IMR-90 (cell line): ENCODE data around the gene P2RY2. TPM values are rescaled to one million over a fixed set of nuclear protein-coding genes. Genes with fewer than 3 reads are reported as not detected.

ENCODE experiments used
- ATAC-seq: fragments of 200-7000 bp; cut with Tn5 transposase; 2 replicates; pipeline ENCODE4 v1.9.1; 2020; ENCODE audit warnings: low read depth, mild to moderate bottlenecking, moderate library complexity
- BruUV-seq: library from RNA; stranded (reverse); fragments of 400-500 nt; replicated peaks from 2 replicates; lab custom pipeline; 2021; lab: Mats Ljungman, UMichigan
- CTCF ChIA-PET: fragments of 300-600 bp; formaldehyde crosslinking; extraction: SDS; loops from one replicate; lab custom pipeline; 2021; ENCODE audit warnings: antibody characterized with exemption; lab: Yijun Ruan, JAX
- POLR2A ChIA-PET: fragments of 300-600 bp; sonication (Branson Sonifier 250); formaldehyde crosslinking; loops from one replicate; lab custom pipeline; 2022; ENCODE audit warnings: antibody characterized with exemption; ENCODE audit not compliant: unreplicated experiment; lab: Charles Lee
- DNase-seq: peaks from one replicate; pipeline ENCODE4 v3.0.0; 2013
- H2AFZ ChIP-seq: replicated peaks from 2 replicates; pipeline ENCODE3; 2013; ENCODE audit warnings: low read length, mild to moderate bottlenecking; ENCODE audit not compliant: poor library complexity
- H2AK5ac ChIP-seq: 2 replicates; pipeline ENCODE4 v1.6.1; 2013; ENCODE audit warnings: low read depth, low read length, inconsistent platforms
- H2AK9ac ChIP-seq: replicated peaks from 2 replicates; pipeline ENCODE3; 2013; ENCODE audit warnings: mild to moderate bottlenecking, low read depth, low read length, moderate library complexity; ENCODE audit not compliant: poor library complexity
- H2BK120ac ChIP-seq: 2 replicates; pipeline ENCODE4 v1.6.1; 2013; ENCODE audit warnings: low read depth, low read length, inconsistent platforms
- H2BK15ac ChIP-seq: 3 replicates; pipeline ENCODE4 v1.6.1; 2013; ENCODE audit warnings: low read depth, low read length, inconsistent platforms
- H2BK20ac ChIP-seq: 2 replicates; pipeline ENCODE4 v1.6.1; 2013; ENCODE audit warnings: low read depth, mild to moderate bottlenecking, inconsistent platforms, low read length, moderate library complexity
- H2BK5ac ChIP-seq: 2 replicates; pipeline ENCODE4 v1.6.1; 2013; ENCODE audit warnings: mild to moderate bottlenecking, low read depth, low read length, inconsistent platforms; ENCODE audit not compliant: poor library complexity, severe bottlenecking
- H3K14ac ChIP-seq: replicated peaks from 2 replicates; pipeline ENCODE4 v1.6.1; 2013; ENCODE audit warnings: low read depth, low read length, inconsistent platforms
- H3K18ac ChIP-seq: 2 replicates; pipeline ENCODE4 v1.6.1; 2013; ENCODE audit warnings: low read depth, low read length, control low read depth
- H3K23ac ChIP-seq: 2 replicates; pipeline ENCODE4 v1.6.1; 2013; ENCODE audit warnings: low read depth, low read length, inconsistent platforms
- H3K27ac ChIP-seq: 2 replicates; pipeline ENCODE4 v1.5.1; 2013; ENCODE audit warnings: mild to moderate bottlenecking, control low read depth, low read length; ENCODE audit not compliant: insufficient read depth
- H3K27me3 ChIP-seq: 2 replicates; pipeline ENCODE4 v1.6.1; 2013; ENCODE audit warnings: low read length; ENCODE audit not compliant: control insufficient read depth, insufficient read depth
- H3K36me3 ChIP-seq: 2 replicates; pipeline ENCODE4 v1.6.1; 2013; ENCODE audit warnings: low read length, mixed read lengths; ENCODE audit not compliant: control insufficient read depth, insufficient read depth
- H3K4ac ChIP-seq: 2 replicates; pipeline ENCODE4 v1.6.1; 2013; ENCODE audit warnings: low read depth, low read length, inconsistent platforms
- H3K4me1 ChIP-seq: 2 replicates; pipeline ENCODE4 v1.6.1; 2013; ENCODE audit warnings: low read length, mixed read lengths; ENCODE audit not compliant: control insufficient read depth, insufficient read depth
- H3K4me2 ChIP-seq: 2 replicates; pipeline ENCODE4 v1.6.1; 2013; ENCODE audit warnings: low read depth, mild to moderate bottlenecking, control low read depth, low read length, moderate library complexity
- H3K4me3 ChIP-seq: 2 replicates; pipeline ENCODE4 v1.5.1; 2013; ENCODE audit warnings: low read depth, mild to moderate bottlenecking, control low read depth, low read length, moderate library complexity; ENCODE audit not compliant: insufficient read depth
- H3K56ac ChIP-seq: 2 replicates; pipeline ENCODE4 v1.6.1; 2013; ENCODE audit warnings: low read length, inconsistent platforms; ENCODE audit not compliant: insufficient read depth; ENCODE audit errors: extremely low read depth
- H3K79me1 ChIP-seq, 2 experiments: 2 replicates each; pipeline ENCODE4 v1.6.1; 2013; ENCODE audit warnings: low read length in 2 of 2, inconsistent platforms in 1 of 2, low read depth in 1 of 2
- H3K9ac ChIP-seq: 2 replicates; pipeline ENCODE4 v1.6.1; 2013; ENCODE audit warnings: low read depth, low read length, control low read depth
- H3K9me1 ChIP-seq: 2 replicates; pipeline ENCODE4 v1.6.1; 2013; ENCODE audit warnings: low read length, inconsistent platforms; ENCODE audit not compliant: insufficient read depth
- H3K9me3 ChIP-seq: 2 replicates; pipeline ENCODE4 v1.6.1; 2013; ENCODE audit warnings: low read length; ENCODE audit not compliant: control insufficient read depth, insufficient read depth
- H4K20me1 ChIP-seq: 2 replicates; pipeline ENCODE4 v1.6.1; 2013; ENCODE audit warnings: low read length, inconsistent platforms; ENCODE audit not compliant: insufficient read depth
- H4K5ac ChIP-seq: 2 replicates; pipeline ENCODE4 v1.6.1; 2013; ENCODE audit warnings: mild to moderate bottlenecking, low read depth, low read length, control low read depth
- H4K8ac ChIP-seq, 2 experiments: 2 replicates each; pipeline ENCODE4 v1.6.1; 2013; ENCODE audit warnings: low read depth in 2 of 2, low read length in 2 of 2, control low read depth in 1 of 2, inconsistent platforms in 1 of 2
- H4K91ac ChIP-seq: 2 replicates; pipeline ENCODE4 v1.6.1; 2013; ENCODE audit warnings: low read depth, low read length, inconsistent platforms; ENCODE audit not compliant: insufficient read depth
- MAFK ChIP-seq: IDR thresholded peaks from 2 replicates; pipeline ENCODE4 v1.6.1; 2012; ENCODE audit warnings: low read depth, low read length, improper control_type of control experiment
- NFE2L2 ChIP-seq: fragments of 150-350 bp; IDR thresholded peaks from 2 replicates; pipeline ENCODE4 v1.6.1; 2016; ENCODE audit warnings: low read depth, mild to moderate bottlenecking, low read length
- RAD21 ChIP-seq: IDR thresholded peaks from 2 replicates; pipeline ENCODE4 v1.6.1; 2012; ENCODE audit warnings: low read length, improper control_type of control experiment
- RCOR1 ChIP-seq: IDR thresholded peaks from 2 replicates; pipeline ENCODE4 v1.6.1; 2012; ENCODE audit warnings: mild to moderate bottlenecking, low read length, improper control_type of control experiment; ENCODE audit not compliant: insufficient replicate concordance
- WGBS, 2 experiments: methylation state at CpG; one replicate each; pipeline versions ENCODE4 v1.1.5 to v1.1.7; 2013; ENCODE audit warnings: missing lambda C conversion rate in 2 of 2; ENCODE audit not compliant: insufficient read length in 1 of 2; ENCODE audit errors: extremely low coverage in 2 of 2; 5-methylcytosine and 5-hydroxymethylcytosine counted together
- dilution Hi-C: fragments of 300-500 bp; cut with HindIII; formaldehyde crosslinking; loops from one replicate; pipeline ENCODE4 v1.14.3; 2018; ENCODE audit warnings: low sequenced_read_pairs; ENCODE audit not compliant: unreplicated experiment
- in situ Hi-C: fragments of 300-500 bp; cut with MboI; formaldehyde crosslinking; loops from 3 replicates; pipeline ENCODE4 v1.14.3; 2019; ENCODE audit warnings: low sequenced_read_pairs, inconsistent platforms, mixed read lengths
- intact Hi-C: fragments of 100-400 bp; cut with micrococcal nuclease; formaldehyde crosslinking; loops from 2 replicates; pipeline ENCODE4 v1.10.0; 2022
- polyA plus RNA-seq, 3 experiments: library from polyadenylated mRNA; depleted of rRNA; stranded (reverse); fragments of >200 nt; gene quantifications; 2 replicates each; pipeline ENCODE4 v1.2.3, GENCODE V29; 2012; ENCODE audit warnings: low replicate concordance in 1 of 3
- total RNA-seq: library from RNA; depleted of rRNA; stranded (reverse); fragments of >200 nt; gene quantifications from 2 replicates; pipeline ENCODE4 v1.2.3, GENCODE V29; 2012
- TF ChIP-seq, protein P1 (sequence below): conservative IDR thresholded peaks from 2 replicates; pipeline ENCODE4 v1.5.1; 2012; ENCODE audit warnings: mild to moderate bottlenecking, low read depth, low read length, improper control_type of control experiment
- TF ChIP-seq, protein P2 (sequence below): fragments of 150-350 bp; IDR thresholded peaks from 2 replicates; pipeline ENCODE4 v1.6.1; 2017; ENCODE audit warnings: mild to moderate bottlenecking, antibody characterized with exemption, low read length, low read depth

The P2RY2 gene
- total and polyA plus RNA-seq, 2 of the 4 experiments (the other 2 are of a cell fraction), result not detected

DNA sequence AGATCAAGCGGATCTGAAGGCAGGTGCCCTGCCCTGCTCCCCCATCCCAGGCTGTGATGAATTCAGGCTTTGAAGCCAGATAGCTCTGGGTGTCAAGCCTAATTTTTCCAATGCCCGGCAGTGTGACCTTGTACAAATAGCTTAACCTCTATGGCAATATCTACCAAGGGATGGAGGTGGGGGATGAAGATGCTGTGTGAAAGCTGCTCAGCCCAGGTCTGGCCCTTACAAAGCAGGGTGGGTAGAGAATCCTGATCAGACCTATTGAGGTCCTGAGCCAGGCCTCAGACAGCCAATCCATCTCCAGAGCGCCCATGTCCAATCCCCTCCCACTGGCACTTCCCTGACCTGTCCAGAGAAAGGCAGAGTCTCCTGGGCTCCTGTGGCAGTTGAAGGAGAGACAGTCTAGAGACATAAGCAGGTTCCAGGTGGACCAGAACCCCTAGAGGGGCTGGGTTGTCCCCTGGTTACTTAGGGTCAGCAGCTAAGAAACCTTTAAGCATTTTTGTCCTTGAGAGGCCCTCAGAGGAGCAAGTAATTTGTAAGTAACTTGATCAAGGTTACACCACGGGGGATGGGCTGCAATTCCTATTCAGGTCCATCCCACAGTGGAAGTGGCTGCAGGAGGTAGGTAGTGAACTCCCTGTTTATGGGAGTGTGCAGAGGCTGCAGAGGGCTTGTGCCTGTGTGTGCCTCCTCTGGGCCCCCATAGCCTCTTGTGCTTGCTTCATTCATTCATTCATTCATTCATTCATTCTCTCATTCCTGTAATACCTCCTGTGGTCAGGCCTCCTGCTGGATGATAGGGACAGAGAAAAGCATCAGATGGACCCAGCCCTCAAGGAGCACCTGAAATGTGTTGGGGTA is 10.4 kb downstream of the P2RY2 start:
- Histone ChIP-seq H3K18ac (no peak overlapping the region), H4K91ac (no peak overlapping the region), H3K4ac (no peak overlapping the region), H3K27ac (no peak overlapping the region), H4K5ac (no peak overlapping the region), H3K9me3 (no peaks in the 10 kb centered on the region), H2BK15ac (no peak overlapping the region), H2AFZ (peak overlapping the region; percentile 21), H3K14ac (no peak overlapping the region), H2BK20ac (no peak overlapping the region), H2AK9ac (no peak overlapping the region), H3K4me1 (peaks cover 10% of the 10 kb centered on the region; the same call in 1 of the 2 replicates), H3K23ac (no peak overlapping the region), H2AK5ac (no peak overlapping the region), H3K79me1 (no peaks in the 10 kb centered on the region), H3K4me3 (no peak overlapping the region), H4K20me1 (no peaks in the 10 kb centered on the region), H3K36me3 (no peaks in the 10 kb centered on the region), H3K27me3 (peaks cover 34% of the 10 kb centered on the region), H3K9ac (no peak overlapping the region), H4K8ac (no peak overlapping the region), H2BK5ac (no peak overlapping the region), H3K4me2 (no peak overlapping the region), H3K9me1 (no peaks in the 10 kb centered on the region), H2BK120ac (no peak overlapping the region), H3K56ac (no peak overlapping the region)
- intact Hi-C loops, result no loop called here
- no CpG with 5 or more reads among the region's 4 CpGs for WGBS, 2 experiments
- CTCF ChIA-PET, result interaction anchor here (1.0 kb wide), 1 partner anchor 9 kb away, joined by 6 read pairs; no protein-coding TSS in a partner anchor
- in situ Hi-C loops, result no loop called here
- no TSS peak for BruUV-seq
- dilution Hi-C loops, result no loop called here
- no peak for DNase-seq
- POLR2A ChIA-PET, result no interaction called here
- TF ChIP-seq RAD21 (no peak), MAFK (no peak), NFE2L2 (no peak), RCOR1 (no peak)
- TF ChIP-seq, protein P1, sequence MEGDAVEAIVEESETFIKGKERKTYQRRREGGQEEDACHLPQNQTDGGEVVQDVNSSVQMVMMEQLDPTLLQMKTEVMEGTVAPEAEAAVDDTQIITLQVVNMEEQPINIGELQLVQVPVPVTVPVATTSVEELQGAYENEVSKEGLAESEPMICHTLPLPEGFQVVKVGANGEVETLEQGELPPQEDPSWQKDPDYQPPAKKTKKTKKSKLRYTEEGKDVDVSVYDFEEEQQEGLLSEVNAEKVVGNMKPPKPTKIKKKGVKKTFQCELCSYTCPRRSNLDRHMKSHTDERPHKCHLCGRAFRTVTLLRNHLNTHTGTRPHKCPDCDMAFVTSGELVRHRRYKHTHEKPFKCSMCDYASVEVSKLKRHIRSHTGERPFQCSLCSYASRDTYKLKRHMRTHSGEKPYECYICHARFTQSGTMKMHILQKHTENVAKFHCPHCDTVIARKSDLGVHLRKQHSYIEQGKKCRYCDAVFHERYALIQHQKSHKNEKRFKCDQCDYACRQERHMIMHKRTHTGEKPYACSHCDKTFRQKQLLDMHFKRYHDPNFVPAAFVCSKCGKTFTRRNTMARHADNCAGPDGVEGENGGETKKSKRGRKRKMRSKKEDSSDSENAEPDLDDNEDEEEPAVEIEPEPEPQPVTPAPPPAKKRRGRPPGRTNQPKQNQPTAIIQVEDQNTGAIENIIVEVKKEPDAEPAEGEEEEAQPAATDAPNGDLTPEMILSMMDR, result no peak
- TF ChIP-seq, protein P2, sequence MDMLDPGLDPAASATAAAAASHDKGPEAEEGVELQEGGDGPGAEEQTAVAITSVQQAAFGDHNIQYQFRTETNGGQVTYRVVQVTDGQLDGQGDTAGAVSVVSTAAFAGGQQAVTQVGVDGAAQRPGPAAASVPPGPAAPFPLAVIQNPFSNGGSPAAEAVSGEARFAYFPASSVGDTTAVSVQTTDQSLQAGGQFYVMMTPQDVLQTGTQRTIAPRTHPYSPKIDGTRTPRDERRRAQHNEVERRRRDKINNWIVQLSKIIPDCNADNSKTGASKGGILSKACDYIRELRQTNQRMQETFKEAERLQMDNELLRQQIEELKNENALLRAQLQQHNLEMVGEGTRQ, result no peak
- no peak for ATAC-seq
